MM.1S (cell line): ENCODE results near the gene CDKN1B.
"Not testable (repeated sequence)": the region's sequence is repeated elsewhere in the genome, so short reads cannot be mapped to it uniquely, and the experiment has no call there.

Source experiments
- EZH2 ChIP-seq: fragments of 300-600 bp; sonication (generic); optimal IDR thresholded peaks from 2 replicates; pipeline ENCODE3; 2017; ENCODE audit warnings: low read depth, mild to moderate bottlenecking, antibody characterized with exemption, low read length, mixed read lengths
- TF ChIP-seq, protein P1 (sequence below): fragments of 300-600 bp; sonication (generic); IDR thresholded peaks from 2 replicates; pipeline ENCODE4 v1.5.1; 2016; ENCODE audit warnings: antibody characterized with exemption, low read length, mixed read lengths

DNA sequence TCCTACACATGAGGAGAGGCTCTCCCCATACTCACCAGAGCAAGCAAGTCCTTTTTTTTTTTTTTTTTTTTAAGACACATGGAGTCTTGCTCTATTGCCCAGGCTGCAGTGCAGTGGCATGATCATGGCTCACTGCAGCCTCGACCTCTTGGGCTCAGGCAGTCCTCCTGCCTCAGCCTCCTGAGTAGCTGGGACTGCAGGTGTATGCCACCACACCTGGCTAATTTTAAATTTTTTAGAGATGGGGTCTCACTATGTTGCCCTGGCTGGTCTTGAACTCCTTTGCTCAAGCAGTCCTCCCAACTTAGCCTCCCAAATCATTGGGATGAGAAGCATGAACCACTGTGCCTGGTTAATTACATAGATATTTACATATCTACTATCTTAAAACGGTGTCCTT lies 21.0 kb downstream of the CDKN1B start:
- TF ChIP-seq, protein P1, sequence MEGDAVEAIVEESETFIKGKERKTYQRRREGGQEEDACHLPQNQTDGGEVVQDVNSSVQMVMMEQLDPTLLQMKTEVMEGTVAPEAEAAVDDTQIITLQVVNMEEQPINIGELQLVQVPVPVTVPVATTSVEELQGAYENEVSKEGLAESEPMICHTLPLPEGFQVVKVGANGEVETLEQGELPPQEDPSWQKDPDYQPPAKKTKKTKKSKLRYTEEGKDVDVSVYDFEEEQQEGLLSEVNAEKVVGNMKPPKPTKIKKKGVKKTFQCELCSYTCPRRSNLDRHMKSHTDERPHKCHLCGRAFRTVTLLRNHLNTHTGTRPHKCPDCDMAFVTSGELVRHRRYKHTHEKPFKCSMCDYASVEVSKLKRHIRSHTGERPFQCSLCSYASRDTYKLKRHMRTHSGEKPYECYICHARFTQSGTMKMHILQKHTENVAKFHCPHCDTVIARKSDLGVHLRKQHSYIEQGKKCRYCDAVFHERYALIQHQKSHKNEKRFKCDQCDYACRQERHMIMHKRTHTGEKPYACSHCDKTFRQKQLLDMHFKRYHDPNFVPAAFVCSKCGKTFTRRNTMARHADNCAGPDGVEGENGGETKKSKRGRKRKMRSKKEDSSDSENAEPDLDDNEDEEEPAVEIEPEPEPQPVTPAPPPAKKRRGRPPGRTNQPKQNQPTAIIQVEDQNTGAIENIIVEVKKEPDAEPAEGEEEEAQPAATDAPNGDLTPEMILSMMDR: not testable (repeated sequence)
- TF ChIP-seq EZH2: not testable (repeated sequence)
